Daoy (cell line): ENCODE data around the gene D2HGDH. TPM values are rescaled to one million over a fixed set of nuclear protein-coding genes. Genes with fewer than 3 reads are reported as not detected.
"Not testable (repeated sequence)": the region's sequence is repeated elsewhere in the genome, so short reads cannot be mapped to it uniquely, and the experiment has no call there.

Experiments used
- DNase-seq: peaks from one replicate; pipeline ENCODE4 v3.0.0-alpha.2; 2015; ENCODE audit warnings: low read depth
- total RNA-seq: library from RNA; depleted of rRNA; stranded (reverse); fragments of >200 nt; shearing (Covaris generic); gene quantifications from 2 replicates; pipeline ENCODE4 v1.2.3, GENCODE V29; 2014

The D2HGDH gene
- total RNA-seq, 1 experiment from 2014 or later: 3.2 TPM

GRCh38 chr2:241808051-241808720 is 73.8 kb downstream of the D2HGDH start:
- DNase-seq: no peak

GRCh38 chr2:241808721-241809382 is 74.4 kb downstream of the D2HGDH start, which contains the start of gene NEU4:
NEU4 (plus strand) TSS chr2:241809193; CDS start chr2:241814485, 5,292 bp downstream.
- DNase-seq: no peak

GRCh38 chr2:241809383-241810306 is 75.2 kb downstream of the D2HGDH start:
- no peak for DNase-seq

DNA sequence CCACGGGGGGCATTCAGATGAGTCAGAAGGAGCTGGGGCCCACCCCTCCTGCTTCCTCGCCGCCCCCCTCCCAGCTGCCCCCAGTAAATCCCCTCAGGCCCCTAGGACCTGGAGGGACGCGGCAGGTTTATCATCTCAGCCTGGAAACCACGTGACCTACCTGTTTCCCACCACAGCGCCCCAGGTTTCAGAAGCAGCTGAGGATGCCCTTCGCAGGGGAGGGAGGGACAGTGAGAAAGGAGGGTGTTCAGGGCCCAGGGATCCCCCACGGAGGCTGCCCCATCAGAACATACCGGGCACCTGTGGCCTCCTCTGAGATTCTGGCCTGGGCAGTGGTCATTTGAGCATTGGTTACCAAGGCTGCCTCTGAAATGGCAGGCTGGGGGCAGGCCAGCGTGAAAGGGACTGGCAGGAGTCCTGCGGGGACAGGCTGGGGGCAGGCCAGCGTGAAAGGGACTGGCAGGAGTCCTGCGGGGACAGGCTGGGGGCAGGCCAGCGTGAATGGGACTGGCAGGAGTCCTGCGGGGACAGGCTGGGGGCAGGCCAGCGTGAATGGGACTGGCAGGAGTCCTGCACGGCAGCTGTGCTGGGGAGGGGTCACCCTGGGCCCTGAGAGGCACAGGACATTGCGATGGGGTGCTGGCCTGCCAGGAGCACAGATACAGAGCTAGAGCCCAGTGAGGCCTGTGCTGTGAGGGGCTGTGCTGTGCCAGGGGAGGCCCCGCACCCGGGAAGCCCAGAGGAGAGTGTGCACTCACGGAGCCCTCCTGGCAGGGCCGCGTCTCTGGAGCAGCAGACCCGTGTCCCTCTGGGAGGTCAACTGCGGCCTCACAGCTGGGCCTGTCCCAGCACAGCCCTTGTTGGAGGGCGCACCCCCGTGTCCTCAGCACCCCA is 76.1 kb downstream of the D2HGDH start:
- no peak for DNase-seq

DNA sequence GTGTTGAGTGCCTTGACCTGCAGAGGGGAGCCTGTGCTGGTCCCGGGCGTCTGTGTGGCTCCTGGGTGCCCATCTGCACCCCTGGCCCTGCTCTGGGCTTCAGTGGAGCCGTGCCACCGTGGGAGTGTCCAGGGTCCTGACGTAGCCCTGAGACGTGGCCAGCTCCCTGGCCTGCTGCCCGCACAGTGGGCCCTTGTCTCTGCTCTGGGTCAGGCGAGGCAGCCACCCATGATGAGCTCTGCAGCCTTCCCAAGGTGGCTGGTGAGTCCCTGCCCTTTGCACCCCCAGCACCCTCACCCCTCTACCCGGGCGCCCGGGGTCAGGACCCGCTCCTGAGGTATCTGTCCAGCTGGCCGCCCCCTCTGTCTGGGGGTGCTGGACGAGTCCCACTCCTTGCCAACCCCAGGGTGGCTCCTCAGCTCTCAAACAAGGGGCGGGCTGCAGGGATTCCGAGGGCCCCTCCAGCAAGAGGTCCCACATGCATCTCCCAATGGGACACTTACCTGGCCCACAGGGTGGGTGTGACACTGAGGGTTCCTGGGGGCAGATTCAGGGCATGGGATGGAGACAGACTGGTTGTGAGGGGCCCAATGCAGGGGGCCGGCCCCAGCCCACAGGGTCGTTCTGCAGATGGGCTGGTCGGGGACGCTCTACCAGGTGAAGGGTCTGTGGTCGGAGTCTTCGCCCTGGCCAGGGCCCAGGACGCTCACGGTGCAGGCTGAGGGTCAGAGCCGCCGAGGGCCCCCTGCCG is 76.9 kb downstream of the D2HGDH start:
- DNase-seq: no peak

GRCh38 chr2:241811952-241812729 is 77.7 kb downstream of the D2HGDH start:
- DNase-seq: no peak

DNA sequence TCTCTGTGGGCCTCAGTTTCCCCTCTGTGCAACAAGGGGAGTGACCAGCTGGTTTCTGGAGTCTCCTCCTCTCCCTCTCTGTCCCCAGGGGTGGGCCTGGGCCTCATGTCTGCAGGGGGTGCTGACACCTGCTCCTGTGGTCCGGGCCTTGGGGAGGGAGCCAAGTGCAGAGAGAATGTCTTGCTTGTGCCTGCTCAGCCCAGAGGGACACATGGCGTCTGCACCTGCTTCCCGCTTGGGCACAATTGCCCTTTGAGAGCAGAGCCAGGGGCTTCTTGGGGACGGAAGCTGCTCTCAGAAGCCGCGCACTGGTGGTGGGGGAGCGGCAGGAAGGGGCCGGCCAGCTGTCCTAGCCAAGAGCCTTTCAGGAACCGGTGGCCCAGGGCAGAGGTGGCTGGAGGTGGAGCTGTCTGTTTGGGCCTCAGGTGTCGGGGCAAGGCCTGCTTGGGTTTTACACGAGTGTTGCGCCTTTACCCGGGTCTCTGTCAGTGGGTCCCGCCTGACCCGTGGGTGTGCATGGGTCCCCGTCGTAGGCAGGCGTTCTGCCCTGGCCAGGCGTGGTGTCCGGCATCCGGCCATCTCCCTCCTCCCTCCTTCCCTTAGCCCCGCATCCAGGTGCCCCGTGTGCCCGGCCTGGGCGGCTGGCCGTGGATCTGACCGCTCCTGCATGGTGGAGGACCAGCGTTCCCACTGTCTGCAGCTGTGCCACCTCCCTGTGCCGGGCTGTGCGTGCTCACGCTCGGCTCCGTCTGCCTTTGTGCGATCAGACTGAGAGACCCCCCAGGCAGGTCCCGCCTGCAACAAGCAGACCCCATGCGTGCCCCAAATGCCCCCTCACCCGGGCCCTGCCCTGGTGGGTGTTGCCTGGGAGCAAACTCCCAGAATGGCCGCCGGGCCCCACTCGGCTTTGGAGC is 78.6 kb downstream of the D2HGDH start:
- DNase-seq: no peak

- DNase-seq: no peak
These were observed 79.4 kb downstream of the D2HGDH start for GRCh38 chr2:241813644-241814392.

GRCh38 chr2:241814393-241814642 is 79.9 kb downstream of the D2HGDH start:
- no peak for DNase-seq

GRCh38 chr2:241814643-241815476 is 80.4 kb downstream of the D2HGDH start:
- no peak for DNase-seq

- no peak for DNase-seq
These were observed 81.3 kb downstream of the D2HGDH start for GRCh38 chr2:241815477-241816430.

DNA sequence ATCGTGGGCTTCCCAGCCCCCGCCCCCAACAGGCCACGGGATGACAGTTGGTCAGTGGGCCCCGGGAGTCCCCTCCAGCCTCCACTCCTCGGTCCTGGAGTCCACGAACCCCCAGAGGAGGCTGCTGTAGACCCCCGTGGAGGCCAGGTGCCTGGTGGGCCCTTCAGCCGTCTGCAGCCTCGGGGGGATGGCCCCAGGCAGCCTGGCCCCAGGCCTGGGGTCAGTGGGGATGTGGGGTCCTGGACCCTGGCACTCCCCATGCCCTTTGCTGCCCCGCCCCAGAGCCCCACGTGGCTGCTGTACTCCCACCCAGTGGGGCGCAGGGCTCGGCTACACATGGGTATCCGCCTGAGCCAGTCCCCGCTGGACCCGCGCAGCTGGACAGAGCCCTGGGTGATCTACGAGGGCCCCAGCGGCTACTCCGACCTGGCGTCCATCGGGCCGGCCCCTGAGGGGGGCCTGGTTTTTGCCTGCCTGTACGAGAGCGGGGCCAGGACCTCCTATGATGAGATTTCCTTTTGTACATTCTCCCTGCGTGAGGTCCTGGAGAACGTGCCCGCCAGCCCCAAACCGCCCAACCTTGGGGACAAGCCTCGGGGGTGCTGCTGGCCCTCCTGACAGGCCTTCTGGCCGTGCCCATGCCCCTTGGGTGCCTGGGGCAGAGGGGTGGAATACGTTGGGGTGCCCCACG is 82.1 kb downstream of the D2HGDH start:
- no peak for DNase-seq

DNA sequence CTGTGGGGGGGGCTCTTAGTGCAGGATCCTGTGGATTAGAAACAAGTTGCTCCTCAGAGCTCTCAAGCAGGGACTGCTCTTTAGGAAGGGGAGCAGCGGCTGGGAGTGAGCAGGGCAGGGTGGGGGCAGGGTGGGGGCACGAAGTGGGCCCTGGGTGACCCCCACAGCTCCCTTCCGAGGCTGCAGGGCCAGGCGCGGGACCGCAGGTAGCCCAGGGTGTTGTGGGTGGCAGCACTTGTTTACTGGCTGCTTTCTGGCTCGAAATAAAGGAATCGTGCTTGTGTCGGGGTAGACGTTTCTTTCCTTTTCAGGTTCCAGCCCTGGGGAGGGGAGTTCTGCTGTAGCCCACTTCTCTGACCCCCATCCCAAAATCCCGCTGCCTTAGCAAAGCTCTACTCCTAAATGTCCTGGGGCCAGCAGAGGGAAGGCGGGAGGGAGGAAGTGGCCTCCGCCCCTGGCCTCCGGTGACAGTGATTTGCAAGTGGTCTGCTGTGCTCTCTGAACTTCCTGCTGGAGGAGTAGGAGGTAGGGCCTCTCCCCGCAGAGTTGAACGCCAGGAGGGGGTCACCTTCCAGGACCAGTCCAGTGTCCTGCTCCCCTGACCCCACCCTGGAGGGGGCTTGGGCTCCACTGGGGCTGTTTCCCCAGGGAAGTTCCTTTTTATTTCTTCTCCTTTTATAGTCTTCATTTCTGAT is 82.8 kb downstream of the D2HGDH start:
- no peak for DNase-seq

- not testable (repeated sequence) for DNase-seq
These were observed 83.4 kb downstream of the D2HGDH start for GRCh38 chr2:241817821-241818215.
